BJ (cell line): ENCODE results near the gene SOST. TPM values are rescaled to one million over a fixed set of nuclear protein-coding genes. Genes with fewer than 3 reads are reported as not detected.

Experiments used
- CTCF ChIA-PET: fragments of 350-600 bp; formaldehyde crosslinking; extraction: SDS; loops from one replicate; lab custom pipeline; 2021; ENCODE audit warnings: antibody characterized with exemption, inconsistent platforms; lab: Yijun Ruan, JAX
- POLR2A ChIA-PET: fragments of 300-600 bp; sonication (Branson Sonifier 250); formaldehyde crosslinking; extraction: SDS; loops from one replicate; lab custom pipeline; 2021; ENCODE audit warnings: antibody characterized with exemption; lab: Charles Lee
- DNase-seq: peaks from one replicate; pipeline ENCODE4 v3.0.0-alpha.2; 2011; ENCODE audit warnings: low read depth
- H3K27me3 ChIP-seq: 2 replicates; pipeline ENCODE4 v1.6.0; 2011; ENCODE audit warnings: low read length; ENCODE audit not compliant: control insufficient read depth, insufficient read depth
- H3K36me3 ChIP-seq: 2 replicates; pipeline ENCODE4 v1.5.1; 2011; ENCODE audit warnings: low read length; ENCODE audit not compliant: control insufficient read depth, insufficient read depth
- H3K4me3 ChIP-seq: 2 replicates; pipeline ENCODE4 v1.5.1; 2011; ENCODE audit warnings: low read depth, mild to moderate bottlenecking, control low read depth, low read length
- polyA plus RNA-seq: library from polyadenylated mRNA; depleted of rRNA; stranded (reverse); fragments of >200 nt; gene quantifications from 2 replicates; pipeline ENCODE4 v1.2.3, GENCODE V29; 2011
- TF ChIP-seq, protein P1 (sequence below): IDR thresholded peaks from 2 replicates; pipeline ENCODE4 v1.5.1; 2011; ENCODE audit warnings: low read depth, mild to moderate bottlenecking, control low read depth, inconsistent platforms, low read length, moderate library complexity; ENCODE audit not compliant: insufficient read depth

The SOST gene
- polyA plus RNA-seq, 1 experiment = not detected

DNA sequence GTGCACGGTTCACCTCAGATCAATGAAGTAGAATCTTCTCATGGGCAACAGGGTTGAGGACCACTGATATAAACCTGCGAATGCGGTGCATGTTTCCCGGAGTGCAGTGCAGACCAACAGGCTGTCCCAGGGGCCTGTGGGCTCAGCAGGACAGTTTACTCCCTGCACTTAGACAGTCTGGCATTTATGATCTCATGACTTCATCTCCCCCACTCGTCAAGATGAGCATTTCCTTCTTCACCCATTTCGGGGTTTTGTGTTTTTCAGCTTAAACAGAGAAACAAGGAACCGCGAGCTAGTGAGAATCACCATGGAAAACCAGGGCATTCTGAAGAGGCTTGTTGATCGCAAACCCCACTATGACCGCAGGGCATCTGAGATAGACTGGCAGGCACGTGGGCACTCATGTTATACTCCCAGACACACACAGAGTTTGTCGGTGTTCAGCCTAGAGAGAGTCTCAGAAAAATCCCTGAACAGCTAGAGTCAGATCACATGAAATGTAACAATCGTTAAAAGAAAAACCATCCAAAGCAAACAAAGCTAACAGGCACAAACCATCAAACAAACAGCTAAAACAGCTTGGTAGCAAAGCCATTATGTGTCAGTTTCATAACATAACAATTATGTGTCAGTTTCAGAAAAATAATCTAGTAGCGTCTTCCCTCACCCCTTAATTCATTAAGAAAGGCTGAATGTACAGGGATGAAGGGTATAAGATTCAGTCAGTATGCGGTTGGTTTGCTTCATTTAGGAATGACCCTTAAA, 24.5 kb upstream of the SOST start:
- H3K27me3 ChIP-seq = peaks cover 13% of the 10 kb centered on the region
- TF ChIP-seq, protein P1, sequence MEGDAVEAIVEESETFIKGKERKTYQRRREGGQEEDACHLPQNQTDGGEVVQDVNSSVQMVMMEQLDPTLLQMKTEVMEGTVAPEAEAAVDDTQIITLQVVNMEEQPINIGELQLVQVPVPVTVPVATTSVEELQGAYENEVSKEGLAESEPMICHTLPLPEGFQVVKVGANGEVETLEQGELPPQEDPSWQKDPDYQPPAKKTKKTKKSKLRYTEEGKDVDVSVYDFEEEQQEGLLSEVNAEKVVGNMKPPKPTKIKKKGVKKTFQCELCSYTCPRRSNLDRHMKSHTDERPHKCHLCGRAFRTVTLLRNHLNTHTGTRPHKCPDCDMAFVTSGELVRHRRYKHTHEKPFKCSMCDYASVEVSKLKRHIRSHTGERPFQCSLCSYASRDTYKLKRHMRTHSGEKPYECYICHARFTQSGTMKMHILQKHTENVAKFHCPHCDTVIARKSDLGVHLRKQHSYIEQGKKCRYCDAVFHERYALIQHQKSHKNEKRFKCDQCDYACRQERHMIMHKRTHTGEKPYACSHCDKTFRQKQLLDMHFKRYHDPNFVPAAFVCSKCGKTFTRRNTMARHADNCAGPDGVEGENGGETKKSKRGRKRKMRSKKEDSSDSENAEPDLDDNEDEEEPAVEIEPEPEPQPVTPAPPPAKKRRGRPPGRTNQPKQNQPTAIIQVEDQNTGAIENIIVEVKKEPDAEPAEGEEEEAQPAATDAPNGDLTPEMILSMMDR = no peak
- DNase-seq = no peak
- CTCF ChIA-PET = interaction anchor here (1.2 kb wide), 1 partner anchor 23 kb away, joined by 3 read pairs; no protein-coding TSS in a partner anchor
- H3K36me3 ChIP-seq = no peaks in the 10 kb centered on the region
- H3K4me3 ChIP-seq = no peak overlapping the region
- POLR2A ChIA-PET = no interaction called here

DNA sequence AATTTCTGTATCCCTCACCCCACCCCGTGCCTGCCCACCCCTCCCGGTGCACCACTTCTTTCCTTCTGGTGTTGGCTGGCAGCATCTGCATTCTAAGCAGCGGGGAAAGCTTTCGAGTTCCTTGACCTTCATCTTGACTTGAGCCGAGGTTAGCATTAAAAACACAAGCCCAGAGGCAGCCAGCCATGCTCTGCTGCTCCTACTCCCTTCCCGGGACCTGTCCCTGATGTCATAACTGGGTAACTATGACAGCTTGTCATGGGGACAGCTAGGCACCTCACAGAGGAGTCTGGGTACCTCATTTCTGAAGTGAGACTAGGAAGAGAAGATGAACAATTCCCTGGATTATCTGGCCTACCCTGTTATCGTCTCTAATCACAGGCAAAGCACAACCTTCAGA, 21.5 kb upstream of the SOST start, which contains the start of gene CFAP97D1:
Gene CFAP97D1 (plus strand): TSS at position 301 of the 400 bp plus-strand sequence. CDS start 28 bp downstream, at position 329.
- TF ChIP-seq, protein P1 = no peak
- POLR2A ChIA-PET = no interaction called here

DNA sequence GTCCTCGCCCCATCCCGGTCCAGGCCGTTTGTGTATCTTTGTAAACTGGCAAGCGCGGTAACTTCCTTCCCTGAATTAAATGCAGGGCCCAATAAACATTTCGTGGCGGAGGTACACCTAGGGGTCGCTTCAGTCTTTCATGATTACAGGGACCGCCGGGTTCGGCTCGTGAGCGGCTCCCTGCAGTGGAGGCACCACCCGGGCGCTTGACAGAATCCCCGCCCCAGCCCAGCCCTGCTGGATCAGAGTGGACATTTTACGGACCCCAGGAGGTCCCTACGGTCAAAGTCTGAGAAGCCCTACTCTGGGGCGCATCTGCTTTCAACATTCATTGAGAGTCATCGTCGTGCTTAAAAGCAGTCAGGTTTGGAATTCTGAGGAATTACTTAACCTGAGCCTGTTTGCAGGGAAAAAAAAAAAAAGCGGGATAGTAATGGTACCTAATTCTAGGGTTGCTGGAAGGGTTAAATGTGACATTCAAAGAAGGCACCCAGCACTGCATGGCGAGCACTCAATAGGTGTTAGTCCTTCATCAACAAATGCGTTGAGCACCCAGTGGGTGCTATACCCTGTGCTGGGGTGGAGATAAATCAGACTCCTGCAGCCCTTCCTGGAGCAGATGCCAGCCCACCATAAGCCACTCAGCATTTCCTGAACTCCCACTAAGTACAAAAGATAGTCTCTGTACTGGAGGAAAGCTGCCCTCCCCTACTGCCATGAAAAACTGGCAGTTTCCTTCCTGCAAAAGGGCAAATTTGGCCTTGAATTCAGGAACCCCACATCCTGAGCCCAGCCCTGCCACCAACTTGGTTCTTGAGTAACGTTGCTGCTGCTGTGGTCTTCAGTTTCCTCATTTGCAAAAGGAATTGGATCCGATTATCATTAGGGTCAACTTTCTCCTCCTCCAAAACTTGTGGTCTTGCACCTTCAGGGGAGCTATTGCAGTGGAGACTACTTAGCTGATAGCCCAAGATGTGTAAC, 20.8 kb upstream of the SOST start:
- ChIA-PET CTCF (interaction anchor here (0.7 to 2.6 kb wide), 4 partner anchors 12 to 67 kb away, joined by 3 to 16 read pairs (median 6); partner anchors contain the start of gene CD300LG), POLR2A (interaction anchor here (0.6 kb wide), 1 partner anchor 740 kb away, joined by 9 read pairs; no protein-coding TSS in a partner anchor)
- Histone ChIP-seq H3K36me3 (peaks cover under 1% of the 10 kb centered on the region), H3K27me3 (peaks cover 12% of the 10 kb centered on the region), H3K4me3 (peak overlapping the region; percentile 96)
- no peak for DNase-seq
- TF ChIP-seq, protein P1 = no peak

More for the DNA sequence above, 21.5 kb upstream of the SOST start, which contains the start of gene CFAP97D1:
- peak within 1 kb of the TSS; percentile 96 for H3K4me3 ChIP-seq
- CTCF ChIA-PET = interaction anchor here (0.7 to 1.2 kb wide), 2 partner anchors 14 to 66 kb away, joined by 3 to 4 read pairs; partner anchors contain the start of gene CD300LG
- peaks cover 12% of the 10 kb centered on the region for H3K27me3 ChIP-seq
- H3K36me3 ChIP-seq = no peaks in the 10 kb centered on the region
- no peak for DNase-seq

DNA sequence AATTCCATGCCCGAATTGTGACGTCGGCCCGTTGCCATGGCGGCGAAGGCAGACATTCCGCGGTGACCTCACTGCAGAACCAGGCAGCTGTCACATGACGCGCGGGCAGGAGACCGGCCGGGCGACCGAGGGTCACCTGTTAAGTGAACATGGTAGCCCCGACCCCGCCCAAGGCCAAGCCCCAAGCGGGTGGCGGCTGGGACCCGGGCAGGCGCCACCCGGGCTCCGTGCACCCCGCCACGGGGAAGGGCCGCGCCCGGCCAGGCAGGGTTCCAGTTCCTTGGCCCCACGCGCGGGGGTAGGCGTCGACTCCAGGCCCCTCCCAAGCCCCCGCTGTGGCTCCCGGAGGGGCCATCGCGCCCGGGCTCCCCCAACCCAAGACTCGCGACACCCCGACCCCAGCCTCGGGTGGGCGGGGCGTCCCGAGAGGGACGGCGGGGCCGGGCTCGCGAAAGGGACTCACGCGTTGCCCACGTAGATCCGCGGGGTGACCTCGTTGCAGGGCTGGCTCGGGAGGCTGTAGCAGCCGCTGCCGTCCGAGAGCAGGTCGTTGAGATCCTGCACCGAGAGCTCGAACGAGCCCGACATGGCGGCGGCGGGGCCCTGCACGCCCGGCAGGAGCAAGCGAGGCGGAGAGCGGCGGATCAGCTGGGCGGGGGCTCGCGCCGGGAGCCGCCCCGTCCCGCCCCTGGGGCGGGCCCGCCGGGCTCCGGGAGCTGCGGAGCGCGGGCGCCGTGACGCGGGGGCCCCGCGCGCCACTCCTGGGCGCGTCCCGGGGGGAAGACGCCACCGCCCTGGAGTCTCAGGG, 19.9 kb upstream of the SOST start, which contains the start of gene DUSP3:
Gene DUSP3 (minus strand): TSS at position 641 of the 808 bp plus-strand sequence. CDS start 53 bp downstream, at position 588.
- DNase-seq = peak; percentile 64
- TF ChIP-seq, protein P1 = no peak
- peaks cover 12% of the 10 kb centered on the region for H3K27me3 ChIP-seq
- POLR2A ChIA-PET = interaction anchor here (0.6 kb wide), 1 partner anchor 741 kb away, joined by 9 read pairs; no protein-coding TSS in a partner anchor
- peaks cover 5% of the 10 kb centered on the region for H3K36me3 ChIP-seq
- CTCF ChIA-PET = interaction anchor here (0.7 to 2.6 kb wide), 4 partner anchors 11 to 68 kb away, joined by 3 to 16 read pairs (median 5); partner anchors contain the start of gene CD300LG
- peak within 1 kb of the TSS; percentile 96 for H3K4me3 ChIP-seq
